Lower leg skin (tissue), 3 donors: Measurements from ENCODE around the gene PLEKHJ1.

Source experiments
- CTCF ChIP-seq, 3 donors: fragments of 450-650 bp; IDR thresholded peaks; one replicate each; pipeline ENCODE4 v1.5.1; 2016; ENCODE audit warnings: antibody characterized with exemption in 3 of 3, mild to moderate bottlenecking in 3 of 3, moderate library complexity in 2 of 3
- POLR2A ChIP-seq, 2 donors: fragments of 450-650 bp; IDR thresholded peaks; one replicate each; pipeline ENCODE4 v1.6.1; 2016 to 2017; ENCODE audit warnings: antibody characterized with exemption in 2 of 2, mild to moderate bottlenecking in 1 of 2, moderate library complexity in 1 of 2

GRCh38 chr19:2208975-2209374 lies 27.2 kb downstream of the PLEKHJ1 start:
- no peak for TF ChIP-seq CTCF (IDR thresholded peaks at IDR 0.05)
- TF ChIP-seq POLR2A (IDR thresholded peaks at IDR 0.05), result no peak
